Gastroesophageal sphincter (tissue), 4 donors: ENCODE data around the gene PCSK4. TPM values are rescaled to one million over a fixed set of nuclear protein-coding genes. Genes with fewer than 3 reads are reported as not detected.

Source experiments
- ATAC-seq: fragments of 150-250 bp; one replicate; pipeline ENCODE4 v1.9.1; 2016; ENCODE audit warnings: mild to moderate bottlenecking, moderate library complexity
- H3K27ac ChIP-seq, 4 donors: fragments of 200-600 bp; sonication (generic) in 3 of 4; 1 replicate in 3 of 4; 2 replicates in 1 of 4; pipeline ENCODE4 v1.5.1; 2016 to 2019
- H3K27me3 ChIP-seq: fragments of 200-600 bp; sonication (generic); one replicate; pipeline ENCODE4 v1.5.1; 2019
- H3K36me3 ChIP-seq, 2 donors: fragments of 200-600 bp; sonication (generic); one replicate each; pipeline ENCODE4 v1.5.1; 2019; ENCODE audit warnings: control low read depth in 1 of 2
- H3K4me1 ChIP-seq, 3 donors: fragments of 200-600 bp; sonication (generic); 1 replicate in 2 of 3; 2 replicates in 1 of 3; pipeline ENCODE4 v1.5.1; 2016 to 2019; ENCODE audit warnings: control low read depth in 2 of 3
- H3K4me3 ChIP-seq, 2 donors: fragments of 200-600 bp; sonication (generic); one replicate each; pipeline ENCODE4 v1.5.1; 2019; ENCODE audit warnings: mild to moderate bottlenecking in 1 of 2, moderate library complexity in 1 of 2
- H3K9me3 ChIP-seq, 3 donors: fragments of 200-600 bp; sonication (generic); one replicate each; pipeline ENCODE4 v1.5.1; 2017 to 2019; ENCODE audit warnings: control low read depth in 2 of 3
- EP300 ChIP-seq: sonication (generic); formaldehyde crosslinking; IDR thresholded peaks from one replicate; pipeline ENCODE4 v1.6.1; 2017; ENCODE audit warnings: antibody characterized with exemption, mild to moderate bottlenecking
- POLR2A ChIP-seq, 2 donors: fragments of 450-650 bp; IDR thresholded peaks; one replicate each; pipeline ENCODE4 v1.6.1; 2017; ENCODE audit warnings: antibody characterized with exemption in 2 of 2, mild to moderate bottlenecking in 2 of 2, moderate library complexity in 1 of 2
- POLR2AphosphoS5 ChIP-seq: sonication (generic); formaldehyde crosslinking; IDR thresholded peaks from one replicate; pipeline ENCODE4 v1.6.1; 2017; ENCODE audit warnings: antibody characterized with exemption
- WGBS, 2 donors: methylation state at CpG; one replicate each; pipeline ENCODE4 v1.1.5; 2018; ENCODE audit warnings: low coverage in 1 of 2; 5-methylcytosine and 5-hydroxymethylcytosine counted together
- total RNA-seq, 4 donors: library from RNA; depleted of rRNA; stranded (reverse); fragments of >200 nt; gene quantifications; one replicate each; pipeline ENCODE4 v1.1.0, GENCODE V29; 2016
- TF ChIP-seq, protein P1 (sequence below), 4 experiments: fragments of 200-600 bp in 2 of 4; fragments of 450-650 bp in 2 of 4; sonication (generic) in 1 of 4; IDR thresholded peaks; one replicate each; pipeline ENCODE4 v1.5.1; 2017 to 2019; ENCODE audit warnings: antibody characterized with exemption in 4 of 4, mild to moderate bottlenecking in 2 of 4, moderate library complexity in 2 of 4

Gene PCSK4
- total RNA-seq, 4 donors from 2014 or later: 0.94 to 2.2 (median 2.0) TPM

DNA sequence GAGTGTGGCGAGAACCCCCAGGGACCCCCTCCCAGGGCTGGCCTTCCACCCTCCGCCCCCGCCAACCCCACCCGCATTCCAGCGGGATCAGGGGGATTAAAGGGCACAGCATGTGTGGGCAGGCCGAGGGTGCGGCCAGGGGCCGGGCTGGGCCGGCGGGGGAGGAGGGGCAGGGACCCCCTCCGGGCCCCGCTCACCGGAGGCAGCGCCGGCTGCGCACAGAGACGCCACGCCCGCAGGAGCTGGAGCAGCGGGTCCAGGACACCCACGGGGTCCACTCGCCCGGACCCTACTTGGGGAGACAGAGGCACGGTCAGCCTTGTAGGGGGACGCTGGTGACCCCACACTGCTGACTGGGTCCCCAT is 20.3 kb upstream of the PCSK4 start:
- Histone ChIP-seq H3K27ac (peak overlapping the region in 3 of 4 donors; percentile 2 to 55 (median 32)), H3K4me1 (peaks cover 0 to 57% (median 4%) of the 10 kb centered on the region in 3 donors), H3K9me3 (no peaks in the 10 kb centered on the region), H3K27me3 (peaks cover 77% of the 10 kb centered on the region), H3K36me3 (peaks cover 0 to 6% of the 10 kb centered on the region in 2 donors), H3K4me3 (no peak overlapping the region)
- no peak for ATAC-seq
- no CpG with 5 or more reads among the region's 25 CpGs for WGBS, 2 donors
- TF ChIP-seq, protein P1, sequence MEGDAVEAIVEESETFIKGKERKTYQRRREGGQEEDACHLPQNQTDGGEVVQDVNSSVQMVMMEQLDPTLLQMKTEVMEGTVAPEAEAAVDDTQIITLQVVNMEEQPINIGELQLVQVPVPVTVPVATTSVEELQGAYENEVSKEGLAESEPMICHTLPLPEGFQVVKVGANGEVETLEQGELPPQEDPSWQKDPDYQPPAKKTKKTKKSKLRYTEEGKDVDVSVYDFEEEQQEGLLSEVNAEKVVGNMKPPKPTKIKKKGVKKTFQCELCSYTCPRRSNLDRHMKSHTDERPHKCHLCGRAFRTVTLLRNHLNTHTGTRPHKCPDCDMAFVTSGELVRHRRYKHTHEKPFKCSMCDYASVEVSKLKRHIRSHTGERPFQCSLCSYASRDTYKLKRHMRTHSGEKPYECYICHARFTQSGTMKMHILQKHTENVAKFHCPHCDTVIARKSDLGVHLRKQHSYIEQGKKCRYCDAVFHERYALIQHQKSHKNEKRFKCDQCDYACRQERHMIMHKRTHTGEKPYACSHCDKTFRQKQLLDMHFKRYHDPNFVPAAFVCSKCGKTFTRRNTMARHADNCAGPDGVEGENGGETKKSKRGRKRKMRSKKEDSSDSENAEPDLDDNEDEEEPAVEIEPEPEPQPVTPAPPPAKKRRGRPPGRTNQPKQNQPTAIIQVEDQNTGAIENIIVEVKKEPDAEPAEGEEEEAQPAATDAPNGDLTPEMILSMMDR (IDR thresholded peaks at IDR 0.05): no peak
- TF ChIP-seq POLR2A (IDR thresholded peaks at IDR 0.05): no peak
- no peak for TF ChIP-seq POLR2AphosphoS5
- TF ChIP-seq EP300: no peak

DNA sequence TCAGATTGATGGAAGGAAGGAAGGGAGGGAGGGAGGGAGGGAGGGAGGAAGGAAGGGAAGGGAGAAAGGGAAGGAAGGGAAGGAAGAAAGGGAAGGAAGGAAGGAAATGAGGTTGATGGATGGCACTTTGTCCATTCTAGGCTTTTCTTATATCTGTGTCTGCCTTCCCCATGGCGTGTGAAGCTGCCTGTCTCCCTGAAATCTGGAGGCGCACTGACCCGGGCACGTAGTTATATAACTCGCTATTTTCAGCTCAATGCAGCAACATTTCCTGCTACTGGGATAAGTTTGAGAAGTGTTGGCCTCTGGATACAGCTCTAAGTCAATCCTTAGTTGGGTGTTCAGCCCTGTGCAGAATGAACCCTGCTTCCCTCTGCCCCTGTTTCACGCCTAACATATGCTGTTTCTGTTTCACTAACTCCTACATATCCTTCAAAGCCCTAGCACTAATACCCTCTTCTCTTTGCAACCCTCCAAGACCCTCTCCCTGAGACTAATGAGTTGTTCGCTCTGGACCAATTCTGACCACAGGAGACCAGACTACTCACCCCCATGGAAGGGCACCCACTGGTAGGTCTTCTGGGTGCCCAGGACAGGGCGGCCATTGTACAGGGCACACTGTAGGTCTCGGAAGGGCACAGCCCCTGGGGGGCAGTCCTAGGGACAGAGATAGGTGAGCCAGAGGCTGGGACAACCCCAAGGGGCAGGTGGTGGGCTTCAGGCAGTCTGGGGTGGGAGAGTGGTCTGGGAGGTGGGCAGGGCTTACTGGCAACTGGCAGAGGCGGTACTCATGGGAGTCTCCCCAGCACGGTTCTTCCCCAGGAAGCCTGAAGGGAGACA is 19.7 kb upstream of the PCSK4 start:
- H3K27me3 ChIP-seq: peaks cover 77% of the 10 kb centered on the region
- ATAC-seq: no peak
- peaks cover 0 to 6% of the 10 kb centered on the region in 2 donors for H3K36me3 ChIP-seq
- no peaks in the 10 kb centered on the region for H3K9me3 ChIP-seq
- H3K27ac ChIP-seq: peak overlapping the region in 3 of 4 donors; percentile 24 to 55 (median 52)
- H3K4me3 ChIP-seq: no peak overlapping the region
- 32 to 41% methylated on average over 6 of the region's 11 CpGs for WGBS, 2 donors
- peaks cover 0 to 57% (median 4%) of the 10 kb centered on the region in 3 donors for H3K4me1 ChIP-seq
- TF ChIP-seq POLR2A (IDR thresholded peaks at IDR 0.05) (no peak), POLR2AphosphoS5 (no peak), EP300 (no peak)
- TF ChIP-seq, protein P1 (IDR thresholded peaks at IDR 0.05): no peak

DNA sequence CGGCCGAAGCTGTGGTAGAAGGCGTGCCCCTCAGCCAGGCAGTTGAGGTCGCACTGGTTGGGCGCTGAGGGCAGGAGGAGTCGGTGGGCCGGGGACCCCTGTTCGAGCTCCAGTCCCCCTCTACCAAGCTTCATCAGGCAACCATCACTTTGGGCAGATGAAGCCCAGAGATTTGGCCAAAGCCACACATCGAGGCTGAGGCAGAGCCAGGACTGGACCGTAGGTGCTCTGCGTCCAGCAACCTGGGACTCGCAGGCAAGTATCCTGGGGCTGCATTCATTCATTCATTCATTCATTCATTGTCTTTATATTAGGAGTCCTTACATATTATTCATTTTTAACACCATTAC is 18.3 kb upstream of the PCSK4 start:
- TF ChIP-seq POLR2AphosphoS5: no peak
- TF ChIP-seq EP300: no peak
- TF ChIP-seq POLR2A (IDR thresholded peaks at IDR 0.05): no peak
- TF ChIP-seq, protein P1 (IDR thresholded peaks at IDR 0.05): no peak
- no peak for ATAC-seq
- 36 to 80% methylated on average over 3 to 4 of the region's 12 CpGs for WGBS, 2 donors
- Histone ChIP-seq H3K27ac (peak overlapping the region in 3 of 4 donors; percentile 86 to 88 (median 87)), H3K4me1 (peaks cover 0 to 58% (median 4%) of the 10 kb centered on the region in 3 donors), H3K36me3 (peaks cover 0 to 6% of the 10 kb centered on the region in 2 donors), H3K9me3 (no peaks in the 10 kb centered on the region), H3K27me3 (peaks cover 77% of the 10 kb centered on the region), H3K4me3 (peak overlapping the region; percentile 24 to 51)

DNA sequence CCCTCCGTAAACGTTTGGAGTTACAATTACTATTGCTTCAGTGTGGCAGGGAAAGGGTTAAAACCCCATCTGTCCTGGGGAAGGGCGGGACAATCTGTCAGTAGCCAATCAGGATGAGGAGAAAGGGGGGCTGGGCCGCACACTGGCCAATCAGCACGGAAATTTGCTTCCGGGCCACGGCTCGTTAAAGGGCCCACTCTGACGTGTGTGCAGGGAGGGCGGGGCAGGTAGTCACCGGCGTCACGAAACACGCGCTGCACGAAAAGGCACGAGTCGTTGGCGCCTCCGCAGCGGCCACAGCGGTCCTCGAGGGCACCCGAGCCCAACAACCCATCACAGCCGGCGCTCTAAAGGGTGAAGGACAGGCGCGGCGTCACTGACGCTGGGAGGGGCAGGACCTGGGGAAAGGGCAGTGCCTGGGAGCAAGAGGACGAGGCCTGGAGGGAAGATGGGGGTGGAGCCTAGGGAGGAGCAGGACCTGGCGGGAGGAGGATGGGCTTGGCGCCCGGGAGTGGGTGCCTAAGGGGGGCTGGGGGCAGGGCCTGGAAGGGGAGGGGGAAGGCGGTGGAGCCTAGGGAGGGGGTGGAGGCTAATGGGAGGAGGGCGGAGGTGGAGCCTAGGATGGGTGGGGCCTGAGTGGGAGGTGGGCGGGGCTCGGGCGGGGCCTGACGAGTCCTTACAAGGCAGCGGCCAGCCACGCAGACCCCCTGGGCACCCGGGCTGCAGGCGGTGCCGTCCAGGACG is 17.8 kb upstream of the PCSK4 start:
- peak overlapping the region in 3 of 4 donors; percentile 86 to 88 (median 87) for H3K27ac ChIP-seq
- 0% methylated on average over 3 of the region's 46 CpGs; no CpG with 5 or more reads in 1 of the 2 donors for WGBS, 2 donors
- H3K9me3 ChIP-seq: no peaks in the 10 kb centered on the region
- peaks cover 0 to 58% (median 7%) of the 10 kb centered on the region in 3 donors for H3K4me1 ChIP-seq
- peak; percentile 95 for ATAC-seq
- H3K4me3 ChIP-seq: peak overlapping the region; percentile 24 to 51
- H3K36me3 ChIP-seq: peaks cover 0 to 6% of the 10 kb centered on the region in 2 donors
- no peak for TF ChIP-seq POLR2A (IDR thresholded peaks at IDR 0.05)
- no peak for TF ChIP-seq EP300
- TF ChIP-seq POLR2AphosphoS5: peak; percentile 14
- H3K27me3 ChIP-seq: peaks cover 77% of the 10 kb centered on the region

DNA sequence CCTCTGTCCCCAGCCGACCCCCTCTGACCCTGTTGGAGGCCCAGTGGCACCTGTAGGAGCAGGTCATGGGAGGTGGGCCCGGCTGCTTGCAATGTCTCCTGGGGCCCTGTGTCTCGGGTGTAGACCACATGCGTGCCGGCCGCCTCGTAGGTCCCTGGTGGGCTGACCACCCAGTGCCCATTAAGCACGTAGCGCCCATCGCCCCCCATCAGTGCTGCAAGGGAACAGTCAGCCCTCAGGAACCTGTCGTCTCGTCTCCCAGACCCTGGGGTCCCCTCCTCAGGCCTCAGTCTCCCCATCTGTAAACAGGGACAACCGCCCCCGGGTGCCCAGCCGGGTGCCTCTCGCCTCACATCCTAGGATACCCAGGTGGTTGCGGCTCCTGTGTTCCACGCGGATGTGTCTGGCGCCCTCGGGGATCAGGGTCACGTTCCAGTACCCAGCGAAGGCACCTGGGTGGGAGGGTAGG is 17.1 kb upstream of the PCSK4 start:
- Histone ChIP-seq H3K27ac (peak overlapping the region in 3 of 4 donors; percentile 86 to 88 (median 87)), H3K27me3 (peaks cover 77% of the 10 kb centered on the region), H3K4me1 (peaks cover 0 to 54% (median 7%) of the 10 kb centered on the region in 3 donors), H3K36me3 (peaks cover 0 to 6% of the 10 kb centered on the region in 2 donors), H3K4me3 (peak overlapping the region in 1 of 2 donors; percentile 51), H3K9me3 (no peaks in the 10 kb centered on the region)
- WGBS, 2 donors: no CpG with 5 or more reads among the region's 23 CpGs
- TF ChIP-seq EP300 (no peak), POLR2A (IDR thresholded peaks at IDR 0.05) (no peak), POLR2AphosphoS5 (no peak)
- TF ChIP-seq, protein P1 (IDR thresholded peaks at IDR 0.05): no peak
- ATAC-seq: no peak
